ENCODE results near the gene IRS1.

Gene IRS1

GRCh38 chr2:226703514-226703913, 96.1 kb downstream of the IRS1 start:
- no peak overlapping the region for H3K27ac ChIP-seq
- no peak for TF ChIP-seq CTCF (conservative IDR thresholded peaks at IDR 0.05; ENCODE audit: low read depth)
- DNase-seq (ENCODE audit: low spot score): no peak
- ChIA-PET POLR2A (ENCODE audit: low non-redundant PET) (no interaction called here), CTCF (no interaction called here)

- DNase-seq (ENCODE audit: low spot score): no peak
- H3K27ac ChIP-seq: no peak overlapping the region
- no peak for TF ChIP-seq CTCF (conservative IDR thresholded peaks at IDR 0.05; ENCODE audit: low read depth)
- POLR2A ChIA-PET (ENCODE audit: low non-redundant PET): no interaction called here
- CTCF ChIA-PET: no interaction called here
These were observed 97.2 kb downstream of the IRS1 start for GRCh38 chr2:226702376-226702775.

- H3K27ac ChIP-seq: no peak overlapping the region
- ChIA-PET POLR2A (ENCODE audit: low non-redundant PET) (no interaction called here), CTCF (no interaction called here)
- TF ChIP-seq CTCF (conservative IDR thresholded peaks at IDR 0.05; ENCODE audit: low read depth): no peak
- DNase-seq (ENCODE audit: low spot score): no peak
These were observed 98.6 kb downstream of the IRS1 start for GRCh38 chr2:226701052-226701451.

- H3K27ac ChIP-seq: no peak overlapping the region
- no peak for DNase-seq (ENCODE audit: low spot score)
- CTCF ChIA-PET: no interaction called here
- TF ChIP-seq CTCF (conservative IDR thresholded peaks at IDR 0.05; ENCODE audit: low read depth): no peak
- POLR2A ChIA-PET (ENCODE audit: low non-redundant PET): no interaction called here
These were observed 100.3 kb downstream of the IRS1 start for GRCh38 chr2:226699321-226699720.

DNA sequence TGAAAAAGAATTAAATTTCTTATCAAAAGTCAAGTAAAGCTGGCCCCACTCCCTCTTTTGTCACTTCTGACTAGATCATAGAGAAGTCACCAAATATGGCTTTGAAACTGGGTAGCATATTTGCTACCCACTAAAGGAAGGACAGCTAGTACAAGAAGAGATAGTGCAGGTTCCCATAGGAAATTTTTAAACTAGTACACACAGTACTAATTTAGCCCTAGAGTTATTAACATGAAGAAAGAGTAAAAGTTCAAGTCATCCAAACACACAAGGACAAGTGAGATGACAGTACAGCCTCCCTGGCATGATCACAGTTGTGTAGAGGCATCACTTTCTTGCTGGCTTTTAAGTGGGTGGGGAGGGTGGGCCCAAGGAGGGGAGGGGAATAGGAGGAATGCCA, 100.9 kb downstream of the IRS1 start:
- no peak overlapping the region for H3K27ac ChIP-seq
- TF ChIP-seq CTCF (conservative IDR thresholded peaks at IDR 0.05; ENCODE audit: low read depth): no peak
- ChIA-PET CTCF (no interaction called here), POLR2A (ENCODE audit: low non-redundant PET) (no interaction called here)
- no peak for DNase-seq (ENCODE audit: low spot score)

DNA sequence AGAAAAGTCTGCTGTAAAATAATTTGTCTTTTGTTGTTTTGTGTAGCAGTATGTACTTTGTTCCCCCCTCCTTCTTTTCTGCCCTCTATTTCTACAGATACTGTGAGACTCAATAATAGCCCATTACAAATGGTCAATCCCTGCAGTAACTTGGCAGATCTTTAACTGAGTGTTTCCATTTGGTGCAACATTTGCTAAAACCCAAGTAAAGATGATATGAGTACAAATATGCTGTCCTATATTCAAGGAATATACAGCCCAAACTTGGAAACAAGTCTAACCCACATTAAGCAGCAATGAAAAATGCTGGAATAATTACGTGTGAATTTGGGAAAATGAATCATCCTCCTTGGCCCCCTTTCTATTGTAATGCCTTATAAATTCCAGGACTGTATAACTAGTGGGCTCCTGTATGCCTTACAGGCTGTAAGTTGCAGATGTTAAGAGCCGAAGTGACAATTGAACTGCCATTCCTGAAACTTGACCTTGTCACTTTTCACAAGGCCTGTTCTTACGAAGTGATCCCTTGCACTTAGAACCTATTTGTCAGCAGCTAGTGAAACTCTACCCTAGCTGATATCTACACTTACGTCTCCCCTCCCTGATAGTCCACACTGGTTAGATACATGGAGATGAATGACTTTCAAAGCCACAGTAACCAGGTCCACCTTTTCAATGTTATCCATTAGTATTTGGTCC, 104.9 kb downstream of the IRS1 start:
- POLR2A ChIA-PET (ENCODE audit: low non-redundant PET): no interaction called here
- no peak overlapping the region for H3K27ac ChIP-seq
- CTCF ChIA-PET: no interaction called here
- no peak for TF ChIP-seq CTCF (conservative IDR thresholded peaks at IDR 0.05; ENCODE audit: low read depth)
- no peak for DNase-seq (ENCODE audit: low spot score)

GRCh38 chr2:226694149-226694548, 105.5 kb downstream of the IRS1 start:
- H3K27ac ChIP-seq: no peak overlapping the region
- ChIA-PET CTCF (no interaction called here), POLR2A (ENCODE audit: low non-redundant PET) (no interaction called here)
- no peak for DNase-seq (ENCODE audit: low spot score)
- no peak for TF ChIP-seq CTCF (conservative IDR thresholded peaks at IDR 0.05; ENCODE audit: low read depth)

Data from RWPE1 (cell line).